ENCODE results near the gene EREG.

EREG gene

GRCh38 chr4:74364652-74365491, at the start of gene EREG:
Gene EREG (plus strand): TSS chr4:74365145. CDS start chr4:74365309, 164 bp downstream.
- in situ Hi-C loops (cut with MboI; ENCODE audit: low sequenced_read_pairs), result no loop called here

GRCh38 chr4:74315376-74315775, 49.6 kb upstream of the EREG start:
- in situ Hi-C loops (cut with MboI; ENCODE audit: low sequenced_read_pairs), result no loop called here

- in situ Hi-C loops (cut with MboI; ENCODE audit: low sequenced_read_pairs), result no loop called here
Measured at GRCh38 chr4:74316397-74316796, 48.5 kb upstream of the EREG start.

GRCh38 chr4:74317616-74318246, 47.2 kb upstream of the EREG start:
- in situ Hi-C loops (cut with MboI; ENCODE audit: low sequenced_read_pairs), result no loop called here

GRCh38 chr4:74318276-74318675, 46.7 kb upstream of the EREG start:
- in situ Hi-C loops (cut with MboI; ENCODE audit: low sequenced_read_pairs), result no loop called here

GRCh38 chr4:74319470-74319869, 45.5 kb upstream of the EREG start:
- in situ Hi-C loops (cut with MboI; ENCODE audit: low sequenced_read_pairs), result no loop called here

- in situ Hi-C loops (cut with MboI; ENCODE audit: low sequenced_read_pairs), result no loop called here
Measured at GRCh38 chr4:74320559-74321118, 44.3 kb upstream of the EREG start.

- in situ Hi-C loops (cut with MboI; ENCODE audit: low sequenced_read_pairs), result no loop called here
Measured at GRCh38 chr4:74322301-74322700, 42.6 kb upstream of the EREG start.

- in situ Hi-C loops (cut with MboI; ENCODE audit: low sequenced_read_pairs), result no loop called here
Measured at GRCh38 chr4:74323663-74324062, 41.3 kb upstream of the EREG start.

- in situ Hi-C loops (cut with MboI; ENCODE audit: low sequenced_read_pairs), result no loop called here
Measured at GRCh38 chr4:74324262-74324661, 40.7 kb upstream of the EREG start.

GRCh38 chr4:74325886-74326285, 39.1 kb upstream of the EREG start:
- in situ Hi-C loops (cut with MboI; ENCODE audit: low sequenced_read_pairs), result no loop called here

GRCh38 chr4:74327762-74328161, 37.2 kb upstream of the EREG start:
- in situ Hi-C loops (cut with MboI; ENCODE audit: low sequenced_read_pairs), result no loop called here

GRCh38 chr4:74328501-74328900, 36.4 kb upstream of the EREG start:
- in situ Hi-C loops (cut with MboI; ENCODE audit: low sequenced_read_pairs), result no loop called here

- in situ Hi-C loops (cut with MboI; ENCODE audit: low sequenced_read_pairs), result no loop called here
Measured at GRCh38 chr4:74329307-74329706, 35.6 kb upstream of the EREG start.

- in situ Hi-C loops (cut with MboI; ENCODE audit: low sequenced_read_pairs), result no loop called here
Measured at GRCh38 chr4:74330295-74330750, 34.6 kb upstream of the EREG start.

GRCh38 chr4:74331252-74331651, 33.7 kb upstream of the EREG start:
- in situ Hi-C loops (cut with MboI; ENCODE audit: low sequenced_read_pairs), result no loop called here

GRCh38 chr4:74331944-74332343, 33.0 kb upstream of the EREG start:
- in situ Hi-C loops (cut with MboI; ENCODE audit: low sequenced_read_pairs), result no loop called here

- in situ Hi-C loops (cut with MboI; ENCODE audit: low sequenced_read_pairs), result no loop called here
Measured at GRCh38 chr4:74334636-74335035, 30.3 kb upstream of the EREG start.

GRCh38 chr4:74335341-74336021, 29.5 kb upstream of the EREG start:
- in situ Hi-C loops (cut with MboI; ENCODE audit: low sequenced_read_pairs), result no loop called here

- in situ Hi-C loops (cut with MboI; ENCODE audit: low sequenced_read_pairs), result no loop called here
Measured at GRCh38 chr4:74338792-74339333, 26.1 kb upstream of the EREG start.

- in situ Hi-C loops (cut with MboI; ENCODE audit: low sequenced_read_pairs), result no loop called here
Measured at GRCh38 chr4:74339501-74339900, 25.4 kb upstream of the EREG start.
